Measurements from ENCODE around the gene CTNNA2. TPM values are rescaled to one million over a fixed set of nuclear protein-coding genes. Genes with fewer than 3 reads are reported as not detected.

The CTNNA2 gene
- total and polyA plus RNA-seq, 8 donors = 0.08 to 0.56 (median 0.17) TPM; not detected in 2

DNA sequence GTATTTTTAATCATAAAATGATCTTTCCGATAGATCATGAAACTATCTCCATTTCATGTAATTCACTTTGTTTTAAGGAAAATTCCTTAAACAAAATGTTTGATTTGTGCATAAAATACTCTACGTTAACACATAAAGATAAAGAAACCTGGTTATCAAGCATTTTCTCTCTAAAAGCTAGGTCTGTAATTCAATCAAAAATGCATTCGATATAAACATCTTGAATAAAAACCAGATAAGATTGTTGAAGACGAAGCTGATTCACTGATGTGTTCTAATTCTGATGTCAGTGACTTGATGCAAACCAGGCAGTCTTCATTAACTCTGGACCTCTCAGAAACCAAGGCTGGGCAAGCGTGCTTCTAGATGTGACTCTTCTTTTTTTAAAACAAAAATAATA, 245.2 kb downstream of the CTNNA2 start:
- no peak overlapping the region for H3K27ac ChIP-seq
- no peak for ATAC-seq
- H3K4me1 ChIP-seq = no peaks in the 10 kb centered on the region
- DNase-seq = no peak
- intact Hi-C loops (cut with DNase I) = no loop called here
- H3K27me3 ChIP-seq = no peaks in the 10 kb centered on the region
- no peaks in the 10 kb centered on the region for H3K9me3 ChIP-seq
- TF ChIP-seq, protein P1, sequence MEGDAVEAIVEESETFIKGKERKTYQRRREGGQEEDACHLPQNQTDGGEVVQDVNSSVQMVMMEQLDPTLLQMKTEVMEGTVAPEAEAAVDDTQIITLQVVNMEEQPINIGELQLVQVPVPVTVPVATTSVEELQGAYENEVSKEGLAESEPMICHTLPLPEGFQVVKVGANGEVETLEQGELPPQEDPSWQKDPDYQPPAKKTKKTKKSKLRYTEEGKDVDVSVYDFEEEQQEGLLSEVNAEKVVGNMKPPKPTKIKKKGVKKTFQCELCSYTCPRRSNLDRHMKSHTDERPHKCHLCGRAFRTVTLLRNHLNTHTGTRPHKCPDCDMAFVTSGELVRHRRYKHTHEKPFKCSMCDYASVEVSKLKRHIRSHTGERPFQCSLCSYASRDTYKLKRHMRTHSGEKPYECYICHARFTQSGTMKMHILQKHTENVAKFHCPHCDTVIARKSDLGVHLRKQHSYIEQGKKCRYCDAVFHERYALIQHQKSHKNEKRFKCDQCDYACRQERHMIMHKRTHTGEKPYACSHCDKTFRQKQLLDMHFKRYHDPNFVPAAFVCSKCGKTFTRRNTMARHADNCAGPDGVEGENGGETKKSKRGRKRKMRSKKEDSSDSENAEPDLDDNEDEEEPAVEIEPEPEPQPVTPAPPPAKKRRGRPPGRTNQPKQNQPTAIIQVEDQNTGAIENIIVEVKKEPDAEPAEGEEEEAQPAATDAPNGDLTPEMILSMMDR (IDR thresholded peaks at IDR 0.05) = no peak
- no peaks in the 10 kb centered on the region for H3K36me3 ChIP-seq
- no peak overlapping the region for H3K4me3 ChIP-seq

DNA sequence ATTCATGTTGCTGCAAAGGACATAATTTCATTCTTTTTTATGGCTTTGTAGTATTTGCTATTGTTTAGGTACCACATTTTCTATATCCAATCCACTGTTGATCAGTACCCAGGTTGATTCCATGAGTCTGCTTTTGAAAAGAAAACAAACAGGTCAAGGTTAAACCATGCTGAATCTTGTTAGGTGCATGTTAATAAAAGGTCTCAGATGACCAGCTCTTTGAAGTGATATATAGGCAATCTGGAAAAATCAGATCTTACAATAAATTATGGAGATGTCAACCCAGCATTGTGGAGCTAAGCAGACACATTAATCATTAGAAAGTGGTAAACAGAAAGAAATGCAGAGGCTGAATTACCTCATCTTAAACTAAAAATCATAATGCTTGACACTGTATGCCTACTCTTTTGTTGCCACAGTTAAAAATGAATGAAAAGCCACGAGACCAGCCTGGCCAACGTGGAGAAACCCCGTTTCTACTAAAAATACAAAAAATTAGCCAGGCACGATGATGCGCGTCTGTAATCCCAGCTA, 246.0 kb downstream of the CTNNA2 start:
- H3K27me3 ChIP-seq = no peaks in the 10 kb centered on the region
- TF ChIP-seq, protein P1 (IDR thresholded peaks at IDR 0.05) = no peak

DNA sequence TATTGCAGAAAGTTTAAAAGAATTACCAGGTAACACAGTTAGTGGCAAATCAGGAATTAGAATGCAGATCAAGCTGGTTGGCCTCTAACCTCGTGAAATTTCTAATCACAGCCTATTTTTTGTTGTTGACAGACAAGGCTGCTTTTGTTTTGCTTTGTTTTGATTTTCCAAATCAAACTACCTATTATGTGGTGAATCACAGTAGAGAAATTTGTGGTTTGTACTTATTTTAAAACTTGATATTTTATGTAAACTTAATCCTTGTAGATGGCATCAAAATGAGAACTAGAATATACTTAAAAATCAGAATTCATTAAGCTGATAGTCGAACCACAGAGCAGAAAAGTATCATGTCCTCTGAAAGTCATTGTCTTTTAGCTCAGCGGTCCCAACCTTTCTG, 258.1 kb downstream of the CTNNA2 start:
- no peak overlapping the region for H3K27ac ChIP-seq
- DNase-seq = no peak
- no peaks in the 10 kb centered on the region for H3K9me3 ChIP-seq
- H3K4me3 ChIP-seq = no peak overlapping the region
- no peaks in the 10 kb centered on the region for H3K36me3 ChIP-seq
- TF ChIP-seq, protein P1 (IDR thresholded peaks at IDR 0.05) = no peak
- intact Hi-C loops (cut with DNase I) = no loop called here
- H3K27me3 ChIP-seq = no peaks in the 10 kb centered on the region
- no peak for ATAC-seq
- H3K4me1 ChIP-seq = no peaks in the 10 kb centered on the region

More for the DNA sequence above, 246.0 kb downstream of the CTNNA2 start:
- Histone ChIP-seq H3K27ac (no peak overlapping the region), H3K4me1 (no peaks in the 10 kb centered on the region), H3K4me3 (no peak overlapping the region), H3K9me3 (no peaks in the 10 kb centered on the region), H3K36me3 (no peaks in the 10 kb centered on the region)
- intact Hi-C loops (cut with DNase I) = no loop called here
- DNase-seq (no peak), ATAC-seq (no peak)

DNA sequence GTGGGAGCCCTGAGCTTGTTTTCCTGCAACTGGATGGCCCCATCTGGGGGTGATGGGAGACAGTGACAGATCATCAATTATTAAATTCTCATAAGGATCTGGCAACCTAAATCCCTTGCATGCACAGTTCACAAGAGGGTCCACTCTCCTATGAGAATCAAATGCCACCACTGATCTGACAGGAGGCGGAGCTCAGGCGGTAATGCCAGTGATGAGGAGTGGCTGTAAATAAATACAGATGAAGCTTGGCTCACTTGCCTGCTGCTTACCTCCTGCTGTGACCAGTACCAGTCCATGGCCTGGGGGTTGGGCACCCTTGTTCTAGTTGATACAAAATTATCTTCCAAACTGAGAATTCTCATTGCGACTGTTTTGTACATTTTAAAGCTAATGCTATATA, 258.6 kb downstream of the CTNNA2 start:
- Histone ChIP-seq H3K27ac (no peak overlapping the region), H3K4me3 (no peak overlapping the region), H3K4me1 (no peaks in the 10 kb centered on the region), H3K27me3 (no peaks in the 10 kb centered on the region), H3K9me3 (no peaks in the 10 kb centered on the region), H3K36me3 (no peaks in the 10 kb centered on the region)
- TF ChIP-seq, protein P1 (IDR thresholded peaks at IDR 0.05) = no peak
- intact Hi-C loops (cut with DNase I) = no loop called here
- no peak for ATAC-seq
- no peak for DNase-seq

DNA sequence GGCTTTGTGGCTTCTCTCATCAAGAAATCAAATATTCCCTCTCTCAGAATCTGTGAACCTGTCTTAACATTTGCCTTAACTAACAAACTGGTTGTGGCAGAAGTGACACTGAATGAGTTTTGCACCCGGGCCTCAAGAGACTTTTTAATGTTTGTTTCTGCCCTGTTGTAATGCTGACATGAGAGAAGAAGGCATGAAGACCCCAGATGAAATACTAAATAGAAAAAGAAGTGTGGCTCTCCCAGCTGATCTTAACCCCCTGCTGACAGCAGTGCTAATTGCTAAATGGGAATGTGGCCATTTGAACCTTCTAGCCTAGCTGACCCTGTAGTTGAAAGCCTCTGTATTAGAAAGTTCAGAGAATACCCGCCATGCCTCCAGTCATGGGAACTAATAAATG, 261.2 kb downstream of the CTNNA2 start:
- H3K27me3 ChIP-seq = no peaks in the 10 kb centered on the region
- intact Hi-C loops (cut with DNase I) = no loop called here
- H3K27ac ChIP-seq = no peak overlapping the region
- DNase-seq (no peak), ATAC-seq (no peak)
- TF ChIP-seq, protein P1 (IDR thresholded peaks at IDR 0.05) = no peak
- H3K4me3 ChIP-seq = no peak overlapping the region
- no peaks in the 10 kb centered on the region for H3K36me3 ChIP-seq
- no peaks in the 10 kb centered on the region for H3K9me3 ChIP-seq
- no peaks in the 10 kb centered on the region for H3K4me1 ChIP-seq

Measured in left lung (tissue), 10 donors.